ENCODE data around the gene CFDP1.
"Not testable (repeated sequence)": the region's sequence is repeated elsewhere in the genome, so short reads cannot be mapped to it uniquely, and the experiment has no call there.

DNA sequence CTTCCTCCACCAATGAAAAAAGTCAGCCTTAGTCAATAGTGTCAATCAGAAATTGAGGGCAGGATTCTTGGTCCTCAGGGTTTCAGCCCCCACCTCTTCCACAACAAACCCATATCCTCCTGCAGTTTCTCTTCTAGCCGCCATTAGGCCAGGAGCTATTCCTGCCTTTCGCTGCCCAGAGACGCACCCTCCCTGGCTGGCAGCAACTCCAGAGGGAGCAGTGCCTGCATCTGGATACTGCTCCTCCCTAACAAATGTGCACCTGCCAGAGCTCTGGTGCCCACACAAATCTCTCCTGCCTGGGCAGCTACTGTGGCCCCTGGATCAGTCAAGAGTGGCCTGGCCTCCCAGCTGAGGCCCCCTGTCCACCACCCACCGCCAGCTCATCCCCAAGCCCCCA lies 23.2 kb upstream of the CFDP1 start:
- TF ChIP-seq, protein P1, sequence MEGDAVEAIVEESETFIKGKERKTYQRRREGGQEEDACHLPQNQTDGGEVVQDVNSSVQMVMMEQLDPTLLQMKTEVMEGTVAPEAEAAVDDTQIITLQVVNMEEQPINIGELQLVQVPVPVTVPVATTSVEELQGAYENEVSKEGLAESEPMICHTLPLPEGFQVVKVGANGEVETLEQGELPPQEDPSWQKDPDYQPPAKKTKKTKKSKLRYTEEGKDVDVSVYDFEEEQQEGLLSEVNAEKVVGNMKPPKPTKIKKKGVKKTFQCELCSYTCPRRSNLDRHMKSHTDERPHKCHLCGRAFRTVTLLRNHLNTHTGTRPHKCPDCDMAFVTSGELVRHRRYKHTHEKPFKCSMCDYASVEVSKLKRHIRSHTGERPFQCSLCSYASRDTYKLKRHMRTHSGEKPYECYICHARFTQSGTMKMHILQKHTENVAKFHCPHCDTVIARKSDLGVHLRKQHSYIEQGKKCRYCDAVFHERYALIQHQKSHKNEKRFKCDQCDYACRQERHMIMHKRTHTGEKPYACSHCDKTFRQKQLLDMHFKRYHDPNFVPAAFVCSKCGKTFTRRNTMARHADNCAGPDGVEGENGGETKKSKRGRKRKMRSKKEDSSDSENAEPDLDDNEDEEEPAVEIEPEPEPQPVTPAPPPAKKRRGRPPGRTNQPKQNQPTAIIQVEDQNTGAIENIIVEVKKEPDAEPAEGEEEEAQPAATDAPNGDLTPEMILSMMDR (tag by site-specific recombination; IDR thresholded peaks at IDR 0.05): not testable (repeated sequence)
- not testable (repeated sequence) for TF ChIP-seq ZEB2 (tag by site-specific recombination; IDR thresholded peaks at IDR 0.05); ZBTB21 (tag by site-specific recombination; IDR thresholded peaks at IDR 0.05); ZNF132 (tag by site-specific recombination; IDR thresholded peaks at IDR 0.05; ENCODE audit: borderline replicate concordance); OSR2 (tag by site-specific recombination; IDR thresholded peaks at IDR 0.05); KLF8 (tag by site-specific recombination; IDR thresholded peaks at IDR 0.05); YY1 (tag by site-specific recombination; IDR thresholded peaks at IDR 0.05); BCL11A (tag by site-specific recombination; IDR thresholded peaks at IDR 0.05; ENCODE audit: low read depth)
- TF ChIP-seq, protein P2, sequence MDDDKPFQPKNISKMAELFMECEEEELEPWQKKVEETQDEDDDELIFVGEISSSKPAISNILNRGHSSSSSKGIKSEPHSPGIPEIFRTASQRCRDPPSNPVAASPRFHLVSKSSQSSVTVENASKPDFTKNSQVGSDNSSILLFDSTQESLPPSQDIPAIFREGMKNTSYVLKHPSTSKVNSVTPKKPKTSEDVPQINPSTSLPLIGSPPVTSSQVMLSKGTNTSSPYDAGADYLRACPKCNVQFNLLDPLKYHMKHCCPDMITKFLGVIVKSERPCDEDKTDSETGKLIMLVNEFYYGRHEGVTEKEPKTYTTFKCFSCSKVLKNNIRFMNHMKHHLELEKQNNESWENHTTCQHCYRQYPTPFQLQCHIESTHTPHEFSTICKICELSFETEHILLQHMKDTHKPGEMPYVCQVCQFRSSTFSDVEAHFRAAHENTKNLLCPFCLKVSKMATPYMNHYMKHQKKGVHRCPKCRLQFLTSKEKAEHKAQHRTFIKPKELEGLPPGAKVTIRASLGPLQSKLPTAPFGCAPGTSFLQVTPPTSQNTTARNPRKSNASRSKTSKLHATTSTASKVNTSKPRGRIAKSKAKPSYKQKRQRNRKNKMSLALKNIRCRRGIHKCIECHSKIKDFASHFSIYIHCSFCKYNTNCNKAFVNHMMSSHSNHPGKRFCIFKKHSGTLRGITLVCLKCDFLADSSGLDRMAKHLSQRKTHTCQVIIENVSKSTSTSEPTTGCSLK (tag by site-specific recombination; IDR thresholded peaks at IDR 0.05): not testable (repeated sequence)
- TF ChIP-seq, protein P3, sequence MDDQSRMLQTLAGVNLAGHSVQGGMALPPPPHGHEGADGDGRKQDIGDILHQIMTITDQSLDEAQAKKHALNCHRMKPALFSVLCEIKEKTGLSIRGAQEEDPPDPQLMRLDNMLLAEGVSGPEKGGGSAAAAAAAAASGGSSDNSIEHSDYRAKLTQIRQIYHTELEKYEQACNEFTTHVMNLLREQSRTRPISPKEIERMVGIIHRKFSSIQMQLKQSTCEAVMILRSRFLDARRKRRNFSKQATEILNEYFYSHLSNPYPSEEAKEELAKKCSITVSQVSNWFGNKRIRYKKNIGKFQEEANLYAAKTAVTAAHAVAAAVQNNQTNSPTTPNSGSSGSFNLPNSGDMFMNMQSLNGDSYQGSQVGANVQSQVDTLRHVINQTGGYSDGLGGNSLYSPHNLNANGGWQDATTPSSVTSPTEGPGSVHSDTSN (CRISPR knock-in tag; IDR thresholded peaks at IDR 0.05): not testable (repeated sequence)
- TF ChIP-seq, protein P4, sequence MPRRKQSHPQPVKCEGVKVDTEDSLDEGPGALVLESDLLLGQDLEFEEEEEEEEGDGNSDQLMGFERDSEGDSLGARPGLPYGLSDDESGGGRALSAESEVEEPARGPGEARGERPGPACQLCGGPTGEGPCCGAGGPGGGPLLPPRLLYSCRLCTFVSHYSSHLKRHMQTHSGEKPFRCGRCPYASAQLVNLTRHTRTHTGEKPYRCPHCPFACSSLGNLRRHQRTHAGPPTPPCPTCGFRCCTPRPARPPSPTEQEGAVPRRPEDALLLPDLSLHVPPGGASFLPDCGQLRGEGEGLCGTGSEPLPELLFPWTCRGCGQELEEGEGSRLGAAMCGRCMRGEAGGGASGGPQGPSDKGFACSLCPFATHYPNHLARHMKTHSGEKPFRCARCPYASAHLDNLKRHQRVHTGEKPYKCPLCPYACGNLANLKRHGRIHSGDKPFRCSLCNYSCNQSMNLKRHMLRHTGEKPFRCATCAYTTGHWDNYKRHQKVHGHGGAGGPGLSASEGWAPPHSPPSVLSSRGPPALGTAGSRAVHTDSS (tag by site-specific recombination; IDR thresholded peaks at IDR 0.05): not testable (repeated sequence)
